ENCODE data around the gene PDXDC1.
"Not testable (repeated sequence)": the region's sequence is repeated elsewhere in the genome, so short reads cannot be mapped to it uniquely, and the experiment has no call there.

The PDXDC1 gene

GRCh38 chr16:14965328-14965727 lies 9.5 kb upstream of the PDXDC1 start:
- no peak for DNase-seq (ENCODE audit: low read depth, low spot score)

GRCh38 chr16:14969795-14970194 lies 5.0 kb upstream of the PDXDC1 start:
- H3K4me3 ChIP-seq (ENCODE audit: low read length); DNase-seq (ENCODE audit: low read depth, low spot score): not testable (repeated sequence)

More at GRCh38 chr16:14965328-14965727, 9.5 kb upstream of the PDXDC1 start:
- H3K4me3 ChIP-seq (ENCODE audit: low read length), result no peak overlapping the region

GRCh38 chr16:14971621-14972228 lies 3.1 kb upstream of the PDXDC1 start:
- not testable (repeated sequence) for DNase-seq (ENCODE audit: low read depth, low spot score); H3K4me3 ChIP-seq (ENCODE audit: low read length)

GRCh38 chr16:14973785-14974322 lies 972 bp upstream of the PDXDC1 start:
- DNase-seq (ENCODE audit: low read depth, low spot score), result not testable (repeated sequence)
- H3K4me3 ChIP-seq (ENCODE audit: low read length), result peak overlapping the region; percentile 70

GRCh38 chr16:14974331-14974655 lies 533 bp upstream of the PDXDC1 start:
- peak; percentile 60 for DNase-seq (ENCODE audit: low read depth, low spot score)
- H3K4me3 ChIP-seq (ENCODE audit: low read length), result peak overlapping the region; percentile 70

GRCh38 chr16:14975418-14976194 lies 780 bp downstream of the PDXDC1 start:
- H3K4me3 ChIP-seq (ENCODE audit: low read length), result peak overlapping the region; percentile 70
- not testable (repeated sequence) for DNase-seq (ENCODE audit: low read depth, low spot score)

GRCh38 chr16:14976971-14977736 lies 2.3 kb downstream of the PDXDC1 start:
- H3K4me3 ChIP-seq (ENCODE audit: low read length); DNase-seq (ENCODE audit: low read depth, low spot score): not testable (repeated sequence)

GRCh38 chr16:14978281-14978680 lies 3.5 kb downstream of the PDXDC1 start:
- not testable (repeated sequence) for H3K4me3 ChIP-seq (ENCODE audit: low read length)

GRCh38 chr16:14978908-14979307 lies 4.1 kb downstream of the PDXDC1 start:
- not testable (repeated sequence) for DNase-seq (ENCODE audit: low read depth, low spot score); H3K4me3 ChIP-seq (ENCODE audit: low read length)

More at GRCh38 chr16:14978281-14978680, 3.5 kb downstream of the PDXDC1 start:
- DNase-seq (ENCODE audit: low read depth, low spot score), result not testable (repeated sequence)

GRCh38 chr16:14981234-14981633 lies 6.4 kb downstream of the PDXDC1 start:
- not testable (repeated sequence) for DNase-seq (ENCODE audit: low read depth, low spot score); H3K4me3 ChIP-seq (ENCODE audit: low read length)

- not testable (repeated sequence) for H3K4me3 ChIP-seq (ENCODE audit: low read length); DNase-seq (ENCODE audit: low read depth, low spot score)
These were observed 7.7 kb downstream of the PDXDC1 start for GRCh38 chr16:14982521-14982920.

- not testable (repeated sequence) for DNase-seq (ENCODE audit: low read depth, low spot score); H3K4me3 ChIP-seq (ENCODE audit: low read length)
These were observed 13.3 kb downstream of the PDXDC1 start for GRCh38 chr16:14988092-14988491.

GRCh38 chr16:14988661-14989191 lies 13.9 kb downstream of the PDXDC1 start:
- H3K4me3 ChIP-seq (ENCODE audit: low read length); DNase-seq (ENCODE audit: low read depth, low spot score): not testable (repeated sequence)

- not testable (repeated sequence) for H3K4me3 ChIP-seq (ENCODE audit: low read length); DNase-seq (ENCODE audit: low read depth, low spot score)
These were observed 14.8 kb downstream of the PDXDC1 start for GRCh38 chr16:14989291-14990281.

- not testable (repeated sequence) for DNase-seq (ENCODE audit: low read depth, low spot score); H3K4me3 ChIP-seq (ENCODE audit: low read length)
These were observed 18.7 kb downstream of the PDXDC1 start for GRCh38 chr16:14993277-14994151.

- H3K4me3 ChIP-seq (ENCODE audit: low read length); DNase-seq (ENCODE audit: low read depth, low spot score): not testable (repeated sequence)
These were observed 21.9 kb downstream of the PDXDC1 start for GRCh38 chr16:14996702-14997101.

GRCh38 chr16:14998300-14998699 lies 23.5 kb downstream of the PDXDC1 start:
- H3K4me3 ChIP-seq (ENCODE audit: low read length); DNase-seq (ENCODE audit: low read depth, low spot score): not testable (repeated sequence)
